Measurements from ENCODE around the gene RHBDD3.

DNA sequence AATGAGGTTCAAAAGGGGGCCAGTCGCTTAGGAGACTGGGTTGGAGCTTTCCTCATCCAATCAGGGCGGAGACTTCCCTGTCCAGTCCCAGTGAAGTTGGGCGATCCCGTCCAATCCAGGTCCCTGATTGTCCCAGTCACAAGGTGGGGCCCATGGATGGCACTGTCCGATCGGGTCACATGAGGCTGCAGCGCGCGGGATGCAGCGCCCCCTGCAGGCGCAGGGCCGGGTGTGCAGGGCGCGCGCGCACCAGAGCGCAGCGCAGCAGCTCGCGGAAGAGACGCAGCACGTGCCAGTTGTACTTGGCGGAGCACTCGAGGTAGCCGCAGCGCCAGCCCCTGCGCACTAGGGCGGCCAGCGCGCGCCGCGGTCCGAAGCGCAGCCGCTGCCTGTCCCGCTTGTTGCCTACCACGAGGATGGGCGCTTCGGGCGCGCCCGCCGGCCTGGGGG lies 45.4 kb upstream of the RHBDD3 start:
- TF ChIP-seq ZNF274 (IDR thresholded peaks at IDR 0.05; ENCODE audit: low read depth, low read length) (no peak), YY1 (IDR thresholded peaks at IDR 0.05; ENCODE audit: insufficient read depth, insufficient read length) (no peak)
